GM18861 (cell line): Measurements from ENCODE around the gene TTC3.
"Not testable (repeated sequence)": the region's sequence is repeated elsewhere in the genome, so short reads cannot be mapped to it uniquely, and the experiment has no call there.

Experiments used
- ATAC-seq: cut with Tn5 transposase; IDR thresholded peaks from one replicate; pipeline ENCODE4 v1.9.1; 2021; ENCODE audit not compliant: unreplicated experiment

TTC3 gene

GRCh38 chr21:37220981-37221664 is 148.1 kb downstream of the TTC3 start:
- peak; percentile 75 for ATAC-seq

GRCh38 chr21:37222248-37222647 is 149.2 kb downstream of the TTC3 start:
- ATAC-seq: not testable (repeated sequence)

GRCh38 chr21:37223804-37224345 is 150.8 kb downstream of the TTC3 start:
- ATAC-seq: no peak

DNA sequence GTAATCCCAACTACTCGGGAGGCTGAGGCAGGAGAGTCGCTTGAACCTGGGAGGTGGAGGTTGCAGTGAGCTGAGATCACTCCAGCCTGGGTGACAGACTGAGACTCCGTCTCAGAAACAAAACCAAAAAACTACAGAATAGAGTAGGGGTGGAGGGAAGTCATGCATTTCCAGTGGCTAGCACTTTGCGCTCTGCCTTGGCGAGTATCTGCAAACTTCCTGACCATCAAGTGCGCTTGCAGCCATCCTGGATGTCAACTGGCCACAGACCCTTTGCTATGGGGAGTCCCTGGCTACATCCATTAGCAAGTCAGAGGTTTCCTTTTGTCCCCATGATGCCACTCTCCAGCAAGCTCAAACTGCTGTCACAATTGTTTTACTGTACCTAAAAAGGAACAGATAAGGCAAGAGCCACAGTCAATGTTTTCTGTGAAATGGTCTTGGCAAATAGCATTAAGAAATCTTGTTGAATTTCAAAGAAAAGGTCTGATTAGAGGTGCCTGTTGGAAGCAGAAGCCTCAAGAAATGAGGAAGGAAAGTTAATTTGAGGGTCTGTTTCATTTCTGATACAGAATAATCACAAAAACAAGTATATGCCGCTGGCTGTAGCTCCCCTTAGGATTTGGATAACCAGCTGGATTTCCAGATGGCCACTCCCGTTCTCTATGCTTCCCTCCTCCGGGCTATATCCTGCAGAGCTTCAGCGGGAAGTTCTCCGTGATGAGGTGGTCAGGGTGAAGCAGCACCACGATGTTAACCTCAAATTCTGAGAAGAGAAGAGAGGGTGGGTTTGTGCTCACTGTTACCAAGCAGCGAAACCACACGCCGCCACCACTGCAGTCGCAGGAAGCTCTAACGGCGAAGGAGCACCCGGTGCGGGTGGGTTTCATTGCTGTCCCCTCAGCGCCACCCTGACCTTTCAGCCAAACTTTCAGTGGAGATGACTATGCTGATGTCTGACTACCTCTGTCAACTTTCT is 152.1 kb downstream of the TTC3 start:
- no peak for ATAC-seq

- ATAC-seq: no peak
These were observed 153.2 kb downstream of the TTC3 start for GRCh38 chr21:37226041-37226920.

DNA sequence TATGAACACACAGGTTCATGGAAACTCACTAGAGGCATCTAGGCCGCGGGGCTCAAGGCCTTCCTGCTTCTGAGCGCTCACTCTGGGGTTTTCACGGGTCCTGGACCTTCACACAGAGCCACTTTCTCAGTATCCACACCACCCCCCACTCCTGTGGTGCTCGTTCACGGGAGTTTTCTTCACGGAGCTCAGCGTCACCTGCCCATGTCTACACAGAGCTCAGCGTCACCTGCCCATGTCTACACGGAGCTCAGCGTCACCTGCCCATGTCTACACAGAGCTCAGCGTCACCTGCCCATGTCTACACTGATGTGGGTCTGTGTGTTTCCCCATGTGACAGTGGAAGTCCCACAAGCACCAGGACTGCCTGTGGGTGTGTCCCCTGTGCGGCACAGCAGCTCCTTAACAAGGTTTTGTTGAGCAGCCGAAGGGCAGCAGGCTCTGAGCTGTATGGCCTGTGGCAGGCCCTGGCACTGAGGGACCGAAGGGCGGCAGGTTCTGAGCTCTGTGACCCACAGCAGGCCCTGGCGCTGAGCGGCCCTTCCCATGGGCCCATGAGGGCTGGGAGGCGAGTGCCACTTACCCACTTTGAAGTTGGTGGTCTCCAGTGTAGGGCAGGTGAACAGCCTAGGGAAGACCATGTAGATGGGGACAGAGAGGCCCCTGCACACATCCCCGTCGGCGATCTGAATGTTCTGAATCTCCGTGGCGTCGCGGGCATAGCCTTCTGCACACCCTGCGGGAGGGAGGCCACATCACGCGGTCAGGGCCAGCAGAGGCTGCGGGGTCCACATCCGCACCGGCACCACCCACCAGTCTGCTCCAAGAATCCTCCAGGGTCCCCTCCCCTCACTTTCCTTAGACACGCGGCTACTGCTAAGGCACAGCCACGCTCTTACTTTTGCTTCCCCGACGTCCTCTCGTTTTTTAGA is 154.3 kb downstream of the TTC3 start:
- ATAC-seq: no peak

DNA sequence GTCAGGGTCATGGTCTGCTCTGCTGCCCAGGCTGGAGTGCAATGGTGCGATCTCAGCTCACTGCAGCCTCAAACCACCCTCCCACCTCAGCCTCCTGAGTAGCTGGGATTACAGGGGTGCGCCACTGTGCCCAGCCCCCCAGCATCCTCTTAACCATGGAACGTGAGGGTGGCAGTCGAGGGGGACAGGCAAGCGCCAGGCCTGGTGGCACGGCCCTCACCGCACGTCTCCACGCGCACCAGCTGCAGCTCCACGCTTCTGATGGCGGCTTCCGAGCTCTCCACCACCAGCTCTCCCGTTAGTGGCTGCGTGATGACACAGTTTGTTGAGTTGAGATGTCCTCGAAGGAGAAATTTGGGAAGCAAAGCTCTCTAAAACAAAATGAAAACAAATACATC is 154.9 kb downstream of the TTC3 start:
- no peak for ATAC-seq

DNA sequence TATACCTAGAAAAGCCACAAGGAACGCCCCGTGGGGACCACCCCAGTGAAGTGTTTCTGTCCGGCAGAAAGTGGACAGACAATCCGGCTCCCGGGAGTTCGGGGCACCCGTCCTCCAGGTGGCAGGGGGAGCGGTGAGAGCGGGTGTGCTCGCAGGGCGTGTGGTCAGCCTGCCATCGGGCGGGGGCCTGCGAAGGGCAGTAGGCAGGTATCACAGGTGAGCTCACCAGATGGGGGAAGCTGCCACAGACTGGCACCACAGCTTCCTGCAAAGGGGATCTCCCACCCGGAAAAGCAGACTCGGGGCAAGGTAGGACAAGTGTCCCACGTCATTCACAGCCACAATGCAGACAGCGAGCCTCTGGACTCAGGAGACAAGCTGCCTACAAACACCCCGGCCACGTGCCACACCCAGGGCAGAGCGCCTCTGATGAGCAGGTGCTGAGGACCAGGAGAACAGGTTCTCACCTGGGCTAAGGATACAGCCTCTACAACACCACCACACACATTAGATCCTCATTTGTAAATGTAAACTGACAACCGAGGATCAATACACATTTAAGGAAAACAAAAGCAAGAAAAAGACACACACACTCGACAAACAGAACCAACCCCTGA is 157.7 kb downstream of the TTC3 start:
- ATAC-seq: no peak

- ATAC-seq: no peak
These were observed 158.2 kb downstream of the TTC3 start for GRCh38 chr21:37231249-37231645.

- no peak for ATAC-seq
These were observed 158.6 kb downstream of the TTC3 start for GRCh38 chr21:37231671-37232070.

- no peak for ATAC-seq
These were observed 159.4 kb downstream of the TTC3 start for GRCh38 chr21:37232274-37233018.

DNA sequence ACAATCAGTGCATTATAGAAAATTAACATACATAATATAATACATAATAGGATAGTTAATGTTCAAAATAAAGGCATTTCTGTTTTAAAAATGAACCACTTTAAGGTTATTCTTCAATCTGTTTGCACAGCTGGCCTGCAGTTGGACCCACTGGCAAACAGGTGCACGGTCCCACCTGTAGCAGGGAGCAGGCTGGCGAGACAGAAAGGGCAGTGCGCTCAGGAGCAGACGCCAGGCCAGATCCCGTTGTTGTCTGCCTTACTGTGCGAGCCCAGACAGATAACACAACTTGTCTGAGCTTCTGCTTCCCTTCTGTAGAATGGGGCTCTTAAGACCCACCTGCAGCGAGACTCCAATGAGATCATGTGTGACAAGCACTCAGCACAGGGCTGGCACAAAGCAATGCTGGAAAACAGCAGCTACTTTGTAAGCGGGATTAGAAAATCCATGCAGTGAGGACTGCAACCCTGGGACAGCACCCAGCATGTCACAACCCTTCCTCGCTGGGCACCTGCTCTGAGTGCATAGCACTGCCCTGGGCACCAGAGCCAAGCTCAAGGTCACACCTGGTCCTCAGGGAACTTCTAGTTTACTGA is 160.6 kb downstream of the TTC3 start:
- no peak for ATAC-seq

GRCh38 chr21:37237346-37237745 is 164.3 kb downstream of the TTC3 start:
- ATAC-seq: no peak

GRCh38 chr21:37237764-37238163 is 164.7 kb downstream of the TTC3 start:
- no peak for ATAC-seq

DNA sequence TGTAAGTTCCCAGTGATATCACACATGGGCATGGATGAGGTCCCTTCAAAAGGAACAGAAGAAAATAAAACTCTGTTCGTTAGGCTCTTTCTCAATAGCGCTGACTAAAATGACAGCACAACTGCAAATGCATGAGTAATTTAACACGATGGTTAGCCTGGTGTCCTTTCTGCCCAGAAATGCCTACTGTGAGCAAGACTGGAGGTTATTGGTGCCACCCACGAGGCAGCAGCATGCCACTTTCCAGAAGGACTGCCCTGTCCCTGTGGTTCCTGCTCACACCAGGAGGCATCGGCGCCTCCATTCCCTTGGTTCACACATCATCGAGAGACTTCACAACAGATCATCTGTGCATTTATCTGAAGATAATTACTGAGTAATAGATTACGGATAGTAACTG is 167.9 kb downstream of the TTC3 start:
- ATAC-seq: no peak

DNA sequence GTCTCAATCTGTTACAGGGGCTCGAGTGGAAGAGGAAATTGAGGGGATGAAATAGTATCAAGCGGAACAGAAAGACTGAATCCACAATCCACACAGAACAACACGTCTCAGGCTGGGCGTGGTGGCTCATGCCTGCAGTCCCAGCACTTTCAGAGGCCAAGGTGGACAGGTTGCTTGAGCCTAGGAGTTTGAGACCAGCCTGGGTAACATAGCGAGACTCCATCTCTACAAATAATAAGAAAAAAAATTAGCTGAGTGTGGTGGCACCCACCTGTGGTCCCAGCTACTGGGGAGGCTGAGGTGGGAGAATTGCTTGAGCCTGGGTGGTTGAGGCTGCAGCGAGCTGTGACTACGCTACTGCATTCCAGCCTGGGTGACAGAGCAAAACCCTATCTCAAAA is 168.4 kb downstream of the TTC3 start:
- no peak for ATAC-seq

DNA sequence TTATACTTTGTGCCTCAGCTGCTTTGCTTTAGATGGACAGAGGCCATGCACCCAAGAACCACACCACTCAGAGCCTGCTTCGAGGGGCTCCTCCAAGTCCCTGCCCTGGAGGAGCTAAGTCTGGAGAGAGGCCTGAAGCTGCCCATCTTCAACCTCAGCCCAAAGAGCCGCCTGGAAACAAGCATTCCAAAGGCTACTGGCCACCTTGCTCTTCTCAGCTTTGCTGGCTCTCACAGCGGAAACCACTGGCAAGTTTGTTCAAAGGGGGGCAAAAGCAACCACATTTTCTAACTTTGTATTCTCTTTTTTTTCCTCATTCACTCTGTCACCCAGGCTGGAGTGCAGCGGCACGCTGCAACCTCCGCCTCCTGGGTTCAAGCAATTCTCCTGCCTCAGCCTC is 170.9 kb downstream of the TTC3 start:
- no peak for ATAC-seq

- no peak for ATAC-seq
These were observed 171.5 kb downstream of the TTC3 start for GRCh38 chr21:37244501-37245095.
